H9 (cell line): Measurements from ENCODE around the gene FCAMR. TPM values are rescaled to one million over a fixed set of nuclear protein-coding genes. Genes with fewer than 3 reads are reported as not detected.

Experiments used
- DNase-seq: peaks from one replicate; pipeline ENCODE4 v3.0.0-alpha.2; 2017
- H2AFZ ChIP-seq: one replicate; pipeline ENCODE4 v1.6.1; 2013; ENCODE audit warnings: mild to moderate bottlenecking, low read length, control low read depth, moderate library complexity
- H2AK5ac ChIP-seq: 2 replicates; pipeline ENCODE4 v1.6.1; 2013; ENCODE audit warnings: low read length, control low read depth, mixed read lengths; ENCODE audit not compliant: insufficient read length
- H2BK120ac ChIP-seq: one replicate; pipeline ENCODE4 v1.6.1; 2013; ENCODE audit warnings: low read depth, mild to moderate bottlenecking, low read length, control low read depth, inconsistent platforms; ENCODE audit not compliant: poor library complexity, severe bottlenecking
- H2BK12ac ChIP-seq: 2 replicates; pipeline ENCODE4 v1.6.1; 2013; ENCODE audit warnings: low read length, control low read depth, mixed read lengths, low read depth; ENCODE audit not compliant: insufficient read length
- H2BK15ac ChIP-seq: 2 replicates; pipeline ENCODE4 v1.6.1; 2013; ENCODE audit warnings: low read depth, low read length, control low read depth
- H2BK20ac ChIP-seq: one replicate; pipeline ENCODE4 v1.6.1; 2013; ENCODE audit warnings: low read depth, mild to moderate bottlenecking, low read length, control low read depth, inconsistent platforms; ENCODE audit not compliant: poor library complexity, severe bottlenecking
- H2BK5ac ChIP-seq: 2 replicates; pipeline ENCODE4 v1.6.1; 2013; ENCODE audit warnings: low read length, control low read depth, mixed read lengths; ENCODE audit not compliant: insufficient read length
- H3K14ac ChIP-seq: 2 replicates; pipeline ENCODE4 v1.6.1; 2013; ENCODE audit warnings: low read length, control low read depth; ENCODE audit not compliant: insufficient read depth
- H3K18ac ChIP-seq: 2 replicates; pipeline ENCODE4 v1.6.1; 2013; ENCODE audit warnings: low read depth, mild to moderate bottlenecking, mixed read lengths, low read length, control low read depth; ENCODE audit not compliant: insufficient read length
- H3K23ac ChIP-seq: 2 replicates; pipeline ENCODE4 v1.6.1; 2013; ENCODE audit warnings: low read length, control low read depth, mixed read lengths, low read depth; ENCODE audit not compliant: insufficient read length
- H3K23me2 ChIP-seq: 2 replicates; pipeline ENCODE4 v1.6.1; 2013; ENCODE audit warnings: low read depth, mild to moderate bottlenecking, mixed read lengths, low read length, control low read depth; ENCODE audit not compliant: insufficient read length, poor library complexity, severe bottlenecking
- H3K27ac ChIP-seq: 2 replicates; pipeline ENCODE4 v1.5.1; 2013; ENCODE audit warnings: low read length, control low read depth, mixed read lengths, low read depth; ENCODE audit not compliant: insufficient read length
- H3K27me3 ChIP-seq: 2 replicates; pipeline ENCODE4 v1.6.1; 2013; ENCODE audit warnings: low read length, control low read depth, inconsistent platforms; ENCODE audit not compliant: insufficient read depth
- H3K4ac ChIP-seq: 2 replicates; pipeline ENCODE4 v1.6.1; 2013; ENCODE audit warnings: low read depth, mild to moderate bottlenecking, control low read depth, inconsistent platforms, low read length, moderate library complexity
- H3K4me1 ChIP-seq: 2 replicates; pipeline ENCODE4 v1.6.1; 2013; ENCODE audit warnings: low read length, control low read depth, inconsistent platforms; ENCODE audit not compliant: insufficient read depth
- H3K4me2 ChIP-seq: 2 replicates; pipeline ENCODE4 v1.6.1; 2013; ENCODE audit warnings: low read length, control low read depth, mixed read lengths; ENCODE audit not compliant: insufficient read length, insufficient read depth
- H3K56ac ChIP-seq: 2 replicates; pipeline ENCODE4 v1.6.1; 2013; ENCODE audit warnings: low read depth, mild to moderate bottlenecking, mixed read lengths, low read length, control low read depth; ENCODE audit not compliant: insufficient read length
- H3K79me1 ChIP-seq: 2 replicates; pipeline ENCODE4 v1.6.1; 2013; ENCODE audit warnings: low read depth, mild to moderate bottlenecking, moderate library complexity, low read length, control low read depth, inconsistent platforms; ENCODE audit not compliant: insufficient read depth, poor library complexity, severe bottlenecking
- H3K79me2 ChIP-seq: 2 replicates; pipeline ENCODE4 v1.6.1; 2013; ENCODE audit warnings: low read length, control low read depth, inconsistent platforms; ENCODE audit not compliant: insufficient read depth
- H3K9ac ChIP-seq: 2 replicates; pipeline ENCODE4 v1.6.1; 2013; ENCODE audit warnings: low read length, control low read depth, mixed read lengths; ENCODE audit not compliant: insufficient read length; ENCODE audit errors: extremely low read depth
- H3K9me3 ChIP-seq: one replicate; pipeline ENCODE4 v1.6.1; 2013; ENCODE audit warnings: low read depth, low read length, inconsistent platforms; ENCODE audit not compliant: control insufficient read depth
- H3T11ph ChIP-seq: one replicate; pipeline ENCODE4 v1.6.1; 2013; ENCODE audit warnings: mild to moderate bottlenecking, low read length, control low read depth, inconsistent platforms
- H4K20me1 ChIP-seq: one replicate; pipeline ENCODE4 v1.6.1; 2013; ENCODE audit not compliant: control insufficient read depth, insufficient read length, insufficient read depth
- H4K5ac ChIP-seq: 2 replicates; pipeline ENCODE4 v1.6.1; 2013; ENCODE audit warnings: low read depth, mild to moderate bottlenecking, mixed read lengths, low read length, control low read depth; ENCODE audit not compliant: insufficient read length
- H4K8ac ChIP-seq: replicated peaks from 2 replicates; pipeline ENCODE4 v1.6.1; 2013; ENCODE audit warnings: low read length, control low read depth, mixed read lengths, low read depth; ENCODE audit not compliant: insufficient read length
- H4K91ac ChIP-seq: 2 replicates; pipeline ENCODE4 v1.6.1; 2013; ENCODE audit warnings: low read depth, mild to moderate bottlenecking, moderate library complexity, mixed read lengths, low read length, control low read depth; ENCODE audit not compliant: insufficient read length
- H3K27ac Mint-ChIP-seq, 3 experiments: 2 replicates in 2 of 3; 3 replicates in 1 of 3; pipeline ENCODE4 v1.8.0; 2020 to 2021; ENCODE audit warnings: mixed read lengths in 3 of 3, mild to moderate bottlenecking in 1 of 3, moderate library complexity in 1 of 3
- H3K27me3 Mint-ChIP-seq: 2 replicates; pipeline ENCODE4 v1.8.0; 2021; ENCODE audit warnings: low read depth, mild to moderate bottlenecking, moderate library complexity, mixed read lengths
- H3K36me3 Mint-ChIP-seq, 3 experiments: 2 replicates in 2 of 3; 3 replicates in 1 of 3; pipeline ENCODE4 v1.8.0; 2020 to 2021; ENCODE audit warnings: low read depth in 3 of 3, mixed read lengths in 3 of 3; ENCODE audit not compliant: insufficient read depth in 1 of 3
- H3K4me1 Mint-ChIP-seq, 2 experiments: 2 replicates each; pipeline ENCODE4 v1.8.0; 2020; ENCODE audit warnings: mixed read lengths in 2 of 2
- H3K4me3 Mint-ChIP-seq, 2 experiments: 2 replicates in 1 of 2; 3 replicates in 1 of 2; pipeline ENCODE4 v1.8.0; 2020 to 2021; ENCODE audit warnings: mild to moderate bottlenecking in 2 of 2, mixed read lengths in 2 of 2, moderate library complexity in 1 of 2
- H3K9me3 Mint-ChIP-seq, 2 experiments: 2 replicates in 1 of 2; 3 replicates in 1 of 2; pipeline ENCODE4 v1.8.0; 2020; ENCODE audit warnings: mild to moderate bottlenecking in 2 of 2, mixed read lengths in 2 of 2, moderate library complexity in 1 of 2
- CTCF ChIP-seq: fragments of 200-600 bp; sonication (generic); conservative IDR thresholded peaks from 3 replicates; pipeline ENCODE4 v1.8.0; 2021; ENCODE audit warnings: antibody characterized with exemption, mild to moderate bottlenecking
- WGBS: extraction: QIAGEN DNeasy Blood & Tissue Kit; methylation state at CpG from one replicate; pipeline ENCODE4 v1.1.7; 2013; ENCODE audit warnings: missing lambda C conversion rate, low lambda C conversion rate, mixed read lengths; ENCODE audit not compliant: insufficient read length; ENCODE audit errors: extremely low coverage; 5-methylcytosine and 5-hydroxymethylcytosine counted together
- total RNA-seq: library from RNA; stranded (reverse); gene quantifications from 2 replicates; pipeline ENCODE4 v1.2.1, GENCODE V29; 2021

The FCAMR gene
- total RNA-seq, 1 experiment from 2014 or later, result not detected

GRCh38 chr1:206998816-206999215, 28.6 kb upstream of the FCAMR start:
- DNase-seq, result no peak
- H3K4me3 Mint-ChIP-seq, result no peak overlapping the region
- no peak overlapping the region for H3K14ac ChIP-seq
- H3K18ac ChIP-seq, result no peak overlapping the region
- H3K23me2 ChIP-seq, result no peaks in the 10 kb centered on the region
- no peak overlapping the region for H4K5ac ChIP-seq
- no peaks in the 10 kb centered on the region for H4K20me1 ChIP-seq
- H2BK15ac ChIP-seq, result no peak overlapping the region
- H3K4me1 Mint-ChIP-seq, result peaks cover 11 to 16% of the 10 kb centered on the region in 2 experiments
- no peak overlapping the region for H4K8ac ChIP-seq
- no peak overlapping the region for H3T11ph ChIP-seq
- H2BK12ac ChIP-seq, result no peak overlapping the region
- no peak overlapping the region for H4K91ac ChIP-seq
- no peak overlapping the region for H2AK5ac ChIP-seq
- no CpG with 5 or more reads among the region's 2 CpGs for WGBS
- no peaks in the 10 kb centered on the region for H3K9me3 Mint-ChIP-seq
- H3K4ac ChIP-seq, result no peak overlapping the region
- no peak overlapping the region for H3K4me2 ChIP-seq
- H2BK5ac ChIP-seq, result no peak overlapping the region
- no peak overlapping the region for H3K9ac ChIP-seq
- H3K27me3 ChIP-seq, result no peaks in the 10 kb centered on the region
- H2BK20ac ChIP-seq, result no peak overlapping the region
- H3K27me3 Mint-ChIP-seq, result peaks cover 5% of the 10 kb centered on the region
- H3K79me2 ChIP-seq, result no peaks in the 10 kb centered on the region
- no peaks in the 10 kb centered on the region for H3K36me3 Mint-ChIP-seq
- H2AFZ ChIP-seq, result no peak overlapping the region
- H3K27ac ChIP-seq, result no peak overlapping the region
- no peaks in the 10 kb centered on the region for H3K9me3 ChIP-seq
- H3K79me1 ChIP-seq, result no peaks in the 10 kb centered on the region
- no peak overlapping the region for H3K56ac ChIP-seq
- H3K4me1 ChIP-seq, result no peaks in the 10 kb centered on the region
- no peak overlapping the region for H3K27ac Mint-ChIP-seq
- no peak overlapping the region for H2BK120ac ChIP-seq
- no peak overlapping the region for H3K23ac ChIP-seq
- no peak for TF ChIP-seq CTCF
